ENCODE results near the gene HTR2B. TPM values are rescaled to one million over a fixed set of nuclear protein-coding genes. Genes with fewer than 3 reads are reported as not detected.
A peak's percentile ranks its signal among the peaks of the same experiment; 100 is the strongest.

Gene HTR2B
- polyA plus RNA-seq, 6 donors from 2014 or later = not detected

DNA sequence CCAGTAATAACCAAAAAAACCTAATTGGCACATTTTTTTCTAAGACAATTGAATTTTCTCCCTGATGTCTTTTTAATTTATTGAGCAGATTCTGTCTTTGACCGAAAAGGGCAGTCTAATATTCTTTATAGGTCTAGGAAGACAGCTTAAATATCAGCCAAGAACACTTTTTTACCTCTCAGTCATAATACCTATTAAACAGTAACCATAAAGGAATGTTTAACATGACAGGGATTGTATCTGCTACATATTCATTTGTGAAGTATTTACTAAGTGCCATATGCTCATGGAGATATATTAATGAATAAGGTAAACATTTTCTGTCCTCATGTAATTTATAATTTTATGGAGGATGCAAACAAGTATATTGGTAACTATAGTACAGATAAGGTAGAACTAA, 3.1 kb upstream of the HTR2B start:
- Mint-ChIP-seq H3K4me1 (peaks cover 3 to 13% (median 5%) of the 10 kb centered on the region in 3 donors), H3K4me3 (no peak overlapping the region), H3K36me3 (no peaks in the 10 kb centered on the region), H3K27me3 (no peaks in the 10 kb centered on the region), H3K9me3 (no peaks in the 10 kb centered on the region), H3K27ac (no peak overlapping the region)
- ATAC-seq (ENCODE audit: low read depth in 2 of 2) (no peak), DNase-seq (no peak)

- Mint-ChIP-seq H3K27ac (no peak overlapping the region), H3K4me1 (peaks cover 0 to 9% (median under 1%) of the 10 kb centered on the region in 3 donors)
These were observed 2.6 kb upstream of the HTR2B start for GRCh38 chr2:231127480-231127879.

DNA sequence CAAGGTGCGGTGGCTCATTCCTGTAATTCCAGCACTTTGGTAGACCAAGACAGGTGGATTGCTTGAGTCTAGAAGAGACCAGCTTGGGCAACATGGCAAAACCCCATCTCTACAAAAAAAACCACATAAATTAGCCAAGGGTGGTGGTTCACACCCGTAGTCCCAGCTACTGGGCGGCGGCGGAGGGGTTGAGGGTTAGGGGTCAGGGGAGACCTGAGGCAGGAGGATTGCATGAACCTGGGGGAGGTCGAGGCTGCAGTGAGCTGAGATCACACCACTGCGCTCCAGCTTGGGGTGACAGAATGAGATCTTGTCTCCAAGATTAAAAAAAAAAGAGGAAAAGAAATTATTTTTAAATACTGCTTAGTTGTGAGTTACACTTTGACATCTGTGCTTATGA, 1.3 kb upstream of the HTR2B start:
- ATAC-seq (ENCODE audit: low read depth in 2 of 2) (no peak), DNase-seq (no peak)
- Mint-ChIP-seq H3K27me3 (no peaks in the 10 kb centered on the region), H3K9me3 (no peaks in the 10 kb centered on the region), H3K4me3 (no peak overlapping the region), H3K4me1 (peaks cover 0 to 6% (median 0%) of the 10 kb centered on the region in 3 donors), H3K27ac (no peak overlapping the region), H3K36me3 (no peaks in the 10 kb centered on the region)

More at GRCh38 chr2:231127480-231127879, 2.6 kb upstream of the HTR2B start:
- DNase-seq (no peak), ATAC-seq (ENCODE audit: low read depth in 2 of 2) (no peak)
- Mint-ChIP-seq H3K9me3 (no peaks in the 10 kb centered on the region), H3K36me3 (no peaks in the 10 kb centered on the region), H3K27me3 (no peaks in the 10 kb centered on the region), H3K4me3 (no peak overlapping the region)

GRCh38 chr2:231123362-231123898, 1.4 kb downstream of the HTR2B start:
- no peak for DNase-seq
- no peaks in the 10 kb centered on the region for H3K27me3 Mint-ChIP-seq
- ATAC-seq (ENCODE audit: low read depth in 2 of 2) = no peak
- no peak overlapping the region for H3K27ac Mint-ChIP-seq
- H3K4me3 Mint-ChIP-seq = no peak overlapping the region
- no peaks in the 10 kb centered on the region for H3K4me1 Mint-ChIP-seq
- H3K9me3 Mint-ChIP-seq = no peaks in the 10 kb centered on the region
- H3K36me3 Mint-ChIP-seq = peaks cover 0 to 4% of the 10 kb centered on the region in 2 donors

DNA sequence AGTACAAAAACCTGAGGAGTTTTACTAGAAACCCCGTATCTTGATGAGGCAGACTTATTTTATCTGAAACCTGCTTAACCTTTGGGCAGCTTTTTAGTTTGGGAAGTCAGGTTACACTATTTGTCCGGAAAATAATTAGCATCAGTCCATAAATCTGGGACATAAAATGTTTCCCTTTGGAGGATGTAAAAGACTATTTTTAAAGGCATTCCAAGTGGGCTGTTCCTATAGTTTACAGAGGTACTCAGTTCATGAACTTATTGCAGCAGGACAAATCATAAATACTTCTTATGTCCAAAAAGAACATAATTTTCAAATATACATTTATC, 6.3 kb downstream of the HTR2B start:
- H3K27ac Mint-ChIP-seq = no peak overlapping the region
- no peak for ATAC-seq (ENCODE audit: low read depth in 2 of 2)
- DNase-seq = no peak
- peaks cover 0 to 4% of the 10 kb centered on the region in 2 donors for H3K36me3 Mint-ChIP-seq
- H3K27me3 Mint-ChIP-seq = no peaks in the 10 kb centered on the region
- no peaks in the 10 kb centered on the region for H3K4me1 Mint-ChIP-seq
- H3K4me3 Mint-ChIP-seq = no peak overlapping the region
- no peaks in the 10 kb centered on the region for H3K9me3 Mint-ChIP-seq

DNA sequence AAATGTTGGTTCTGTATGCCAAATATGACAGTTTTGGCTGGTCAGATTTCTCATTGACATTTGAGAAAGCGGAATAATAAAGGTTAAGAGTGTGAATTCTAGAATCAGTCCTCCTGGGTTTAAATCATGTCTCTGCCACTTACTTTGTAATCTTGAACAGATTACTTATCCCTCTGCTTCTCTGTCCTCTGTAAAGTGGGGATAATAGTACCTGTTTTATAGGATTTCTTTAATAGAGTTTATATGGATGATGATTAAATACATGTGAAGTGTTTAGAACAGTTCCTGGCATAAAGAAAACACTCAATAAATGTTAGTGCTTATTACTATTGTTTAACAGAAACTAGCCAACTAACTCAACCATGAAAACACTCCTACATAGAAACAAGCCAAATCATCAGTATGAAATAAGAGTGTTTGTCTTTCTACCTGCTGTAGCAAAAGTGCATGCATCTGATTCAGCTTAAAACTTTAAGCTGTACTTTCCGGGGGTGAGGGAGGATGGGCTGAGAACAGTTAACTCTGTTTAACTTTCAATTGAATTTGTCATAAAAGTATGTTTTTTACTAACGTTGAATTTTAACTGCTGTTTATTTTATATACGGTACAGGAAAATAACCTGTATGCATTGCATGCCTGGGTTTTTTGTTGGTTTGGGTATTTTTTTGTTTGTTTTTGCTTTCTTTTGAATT, 6.8 kb downstream of the HTR2B start:
- Mint-ChIP-seq H3K4me1 (no peaks in the 10 kb centered on the region), H3K36me3 (peaks cover 0 to 4% of the 10 kb centered on the region in 2 donors), H3K27me3 (no peaks in the 10 kb centered on the region), H3K9me3 (no peaks in the 10 kb centered on the region), H3K27ac (peak overlapping the region in 1 of 6 donors; percentile 83), H3K4me3 (no peak overlapping the region)
- DNase-seq (no peak), ATAC-seq (ENCODE audit: low read depth in 2 of 2) (no peak)

- Mint-ChIP-seq H3K27me3 (no peaks in the 10 kb centered on the region), H3K27ac (no peak overlapping the region), H3K4me3 (no peak overlapping the region), H3K9me3 (no peaks in the 10 kb centered on the region), H3K4me1 (no peaks in the 10 kb centered on the region), H3K36me3 (peaks cover 0 to 4% of the 10 kb centered on the region in 2 donors)
- DNase-seq (no peak), ATAC-seq (ENCODE audit: low read depth in 2 of 2) (no peak)
These were observed 7.7 kb downstream of the HTR2B start for GRCh38 chr2:231117148-231117547.

- H3K27ac Mint-ChIP-seq = peak overlapping the region in 2 of 6 donors; percentile 47 to 67
- no peaks in the 10 kb centered on the region for H3K9me3 Mint-ChIP-seq
- peaks cover 4 to 6% of the 10 kb centered on the region in 2 donors for H3K36me3 Mint-ChIP-seq
These were observed 9.2 kb downstream of the HTR2B start for GRCh38 chr2:231115651-231116050.

GRCh38 chr2:231113489-231113888, 11.4 kb downstream of the HTR2B start:
- Mint-ChIP-seq H3K27me3 (no peaks in the 10 kb centered on the region), H3K4me3 (no peak overlapping the region), H3K27ac (no peak overlapping the region), H3K4me1 (no peaks in the 10 kb centered on the region), H3K9me3 (no peaks in the 10 kb centered on the region), H3K36me3 (peaks cover 6 to 15% of the 10 kb centered on the region in 2 donors)
- DNase-seq (no peak), ATAC-seq (ENCODE audit: low read depth in 2 of 2) (no peak)

More at GRCh38 chr2:231115651-231116050, 9.2 kb downstream of the HTR2B start:
- Mint-ChIP-seq H3K27me3 (no peaks in the 10 kb centered on the region), H3K4me1 (no peaks in the 10 kb centered on the region), H3K4me3 (no peak overlapping the region)
- DNase-seq = no peak
- no peak for ATAC-seq (ENCODE audit: low read depth in 2 of 2)

DNA sequence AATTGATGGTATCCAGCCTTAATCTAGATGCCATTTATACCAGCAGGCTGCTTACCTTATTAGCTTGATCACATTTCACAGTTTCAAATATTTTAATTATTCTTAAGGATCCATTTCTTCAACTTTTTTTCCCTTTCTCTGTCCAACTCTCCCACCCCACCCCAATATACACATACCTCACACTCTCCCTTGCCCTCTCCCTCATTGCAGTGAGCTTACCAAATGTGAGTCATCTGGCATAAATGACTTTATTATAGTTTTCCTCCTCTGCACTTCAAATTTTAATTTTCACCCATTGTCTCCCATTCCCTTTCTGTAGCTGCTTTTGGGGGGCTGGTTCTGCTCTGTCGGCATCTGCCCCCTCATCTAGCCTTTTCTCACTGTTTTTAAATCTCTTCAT, 12.9 kb downstream of the HTR2B start:
- Mint-ChIP-seq H3K27me3 (no peaks in the 10 kb centered on the region), H3K4me1 (no peaks in the 10 kb centered on the region), H3K4me3 (no peak overlapping the region), H3K36me3 (peaks cover 8 to 19% of the 10 kb centered on the region in 2 donors), H3K27ac (peak overlapping the region in 1 of 6 donors; percentile 60), H3K9me3 (no peaks in the 10 kb centered on the region)
- ATAC-seq (ENCODE audit: low read depth in 2 of 2) (no peak), DNase-seq (no peak)

DNA sequence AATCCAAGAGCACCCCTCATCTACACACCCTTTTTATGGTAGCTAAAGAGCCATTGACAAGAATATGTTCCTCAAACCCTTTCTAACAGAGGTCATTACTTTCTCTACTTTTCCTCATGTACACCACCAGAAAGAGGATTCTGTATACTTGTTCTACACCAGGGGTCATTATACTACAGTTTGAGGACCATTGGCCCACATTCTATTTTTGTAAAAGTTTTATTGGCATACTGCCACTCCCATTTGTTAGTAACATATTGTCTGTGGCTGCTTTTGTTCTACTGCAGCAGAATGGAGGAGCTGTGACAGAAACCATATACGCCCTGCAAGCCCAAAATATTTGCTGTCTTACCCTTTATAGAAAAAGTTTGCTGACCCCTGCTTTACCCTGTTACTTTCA, 14.3 kb downstream of the HTR2B start:
- H3K36me3 Mint-ChIP-seq = peaks cover 8 to 19% of the 10 kb centered on the region in 2 donors
- no peaks in the 10 kb centered on the region for H3K27me3 Mint-ChIP-seq
- no peak overlapping the region for H3K4me3 Mint-ChIP-seq
- peak overlapping the region in 1 of 6 donors; percentile 18 for H3K27ac Mint-ChIP-seq
- DNase-seq (no peak), ATAC-seq (ENCODE audit: low read depth in 2 of 2) (no peak)
- H3K9me3 Mint-ChIP-seq = no peaks in the 10 kb centered on the region
- no peaks in the 10 kb centered on the region for H3K4me1 Mint-ChIP-seq

- Mint-ChIP-seq H3K27ac (no peak overlapping the region), H3K4me3 (no peak overlapping the region), H3K27me3 (no peaks in the 10 kb centered on the region), H3K9me3 (peaks cover 6 to 18% (median 16%) of the 10 kb centered on the region in 7 donors), H3K4me1 (peaks cover 0 to 4% (median 0%) of the 10 kb centered on the region in 3 donors), H3K36me3 (peaks cover 21 to 24% of the 10 kb centered on the region in 2 donors)
- ATAC-seq (ENCODE audit: low read depth in 2 of 2) (peak; percentile 75 to 77), DNase-seq (peak; percentile 45)
These were observed 20.6 kb downstream of the HTR2B start for GRCh38 chr2:231104115-231104713.

DNA sequence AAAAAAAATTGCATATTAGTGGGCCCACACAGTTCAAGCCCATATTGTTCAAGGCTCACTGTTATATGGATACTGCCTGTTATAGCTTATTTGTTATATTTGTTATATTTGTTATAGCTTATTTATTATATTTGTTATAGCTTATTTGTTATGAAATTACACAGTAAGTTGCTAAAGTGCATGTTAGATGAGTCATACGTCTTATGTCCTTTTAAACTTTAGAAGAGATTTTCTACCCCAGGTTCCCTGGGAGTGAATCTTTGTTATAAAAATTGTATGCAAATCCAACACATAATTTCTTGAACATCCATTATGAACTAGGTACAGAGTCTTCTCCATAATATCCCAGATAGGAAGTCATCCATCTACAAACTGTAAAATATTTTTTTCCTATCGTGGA, 22.1 kb downstream of the HTR2B start:
- ATAC-seq (ENCODE audit: low read depth in 2 of 2) (no peak), DNase-seq (no peak)
- peaks cover 25 to 27% of the 10 kb centered on the region in 2 donors for H3K36me3 Mint-ChIP-seq
- H3K4me1 Mint-ChIP-seq = peaks cover 0 to 4% (median 0%) of the 10 kb centered on the region in 3 donors
- H3K27me3 Mint-ChIP-seq = no peaks in the 10 kb centered on the region
- H3K27ac Mint-ChIP-seq = no peak overlapping the region
- peaks cover 14 to 29% (median 26%) of the 10 kb centered on the region in 7 donors for H3K9me3 Mint-ChIP-seq
- no peak overlapping the region for H3K4me3 Mint-ChIP-seq

- H3K9me3 Mint-ChIP-seq = peaks cover 14 to 35% (median 26%) of the 10 kb centered on the region in 7 donors
- no peak for ATAC-seq (ENCODE audit: low read depth in 2 of 2)
These were observed 23.9 kb downstream of the HTR2B start for GRCh38 chr2:231100990-231101389.

More at GRCh38 chr2:231100990-231101389, 23.9 kb downstream of the HTR2B start:
- H3K27ac Mint-ChIP-seq = peak overlapping the region in 1 of 6 donors; percentile 31
- no peaks in the 10 kb centered on the region for H3K27me3 Mint-ChIP-seq
- peaks cover 37 to 38% of the 10 kb centered on the region in 2 donors for H3K36me3 Mint-ChIP-seq
- no peak overlapping the region for H3K4me3 Mint-ChIP-seq
- H3K4me1 Mint-ChIP-seq = peaks cover 0 to 4% (median 0%) of the 10 kb centered on the region in 3 donors
- DNase-seq = no peak

Measured in naive B cell (primary cell).